HG02623 (cell line): Measurements from ENCODE around the gene PCYOX1L.

ENCODE experiments used
- ATAC-seq: cut with Tn5 transposase; IDR thresholded peaks from one replicate; pipeline ENCODE4 v1.9.1; 2021; ENCODE audit warnings: moderate library complexity; ENCODE audit not compliant: unreplicated experiment

The PCYOX1L gene

GRCh38 chr5:149357370-149358293 is at the start of gene PCYOX1L:
PCYOX1L (plus strand) TSS chr5:149358046; CDS start chr5:149358069, 23 bp downstream.
- ATAC-seq: peak; percentile 100

- no peak for ATAC-seq
Measured at GRCh38 chr5:149309354-149309753, 48.5 kb upstream of the PCYOX1L start.

GRCh38 chr5:149310488-149310887 is 47.4 kb upstream of the PCYOX1L start:
- no peak for ATAC-seq

- no peak for ATAC-seq
Measured at GRCh38 chr5:149310947-149311658, 46.7 kb upstream of the PCYOX1L start.

- no peak for ATAC-seq
Measured at GRCh38 chr5:149313151-149313841, 44.5 kb upstream of the PCYOX1L start.

GRCh38 chr5:149314571-149315111 is 43.2 kb upstream of the PCYOX1L start:
- ATAC-seq: no peak

- ATAC-seq: no peak
Measured at GRCh38 chr5:149315753-149316152, 42.1 kb upstream of the PCYOX1L start.

- ATAC-seq: peak; percentile 61
Measured at GRCh38 chr5:149317281-149318048, 40.4 kb upstream of the PCYOX1L start.

- no peak for ATAC-seq
Measured at GRCh38 chr5:149319174-149319573, 38.7 kb upstream of the PCYOX1L start.

- ATAC-seq: no peak
Measured at GRCh38 chr5:149320791-149321330, 37.0 kb upstream of the PCYOX1L start.

- ATAC-seq: no peak
Measured at GRCh38 chr5:149322518-149322917, 35.3 kb upstream of the PCYOX1L start.

- ATAC-seq: no peak
Measured at GRCh38 chr5:149323210-149323609, 34.6 kb upstream of the PCYOX1L start.

- no peak for ATAC-seq
Measured at GRCh38 chr5:149323621-149324205, 34.1 kb upstream of the PCYOX1L start.

GRCh38 chr5:149324641-149325040 is 33.2 kb upstream of the PCYOX1L start:
- ATAC-seq: no peak

- no peak for ATAC-seq
Measured at GRCh38 chr5:149325166-149325735, 32.6 kb upstream of the PCYOX1L start.

GRCh38 chr5:149325894-149326293 is 32.0 kb upstream of the PCYOX1L start:
- no peak for ATAC-seq

GRCh38 chr5:149326611-149327010 is 31.2 kb upstream of the PCYOX1L start:
- ATAC-seq: no peak

- no peak for ATAC-seq
Measured at GRCh38 chr5:149328177-149328576, 29.7 kb upstream of the PCYOX1L start.

GRCh38 chr5:149333711-149334443 is 24.0 kb upstream of the PCYOX1L start:
- ATAC-seq: no peak
